ENCODE results near the gene LTBP2.

Gene LTBP2

GRCh38 chr14:74531006-74531405 is 81.0 kb downstream of the LTBP2 start:
- no peak for DNase-seq

DNA sequence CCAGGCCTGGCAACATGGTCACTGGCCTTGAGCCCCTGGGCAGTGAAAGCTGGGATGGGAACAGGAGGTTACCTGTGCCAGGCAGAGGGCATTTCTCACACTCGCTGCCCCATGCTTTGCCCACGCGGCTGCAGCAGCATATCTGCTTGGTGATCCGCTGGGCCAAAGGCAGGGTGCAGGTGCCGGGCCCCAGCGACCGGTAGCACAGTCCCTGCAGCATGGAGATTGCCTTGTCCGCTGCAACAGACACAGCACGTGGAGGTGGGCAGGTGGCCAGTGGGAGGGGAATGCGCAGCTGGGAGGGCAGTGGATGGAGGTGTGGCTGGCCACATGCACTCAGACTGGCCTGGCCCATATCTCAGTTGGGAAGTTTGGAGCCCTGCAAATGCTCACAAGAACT is 83.2 kb downstream of the LTBP2 start:
- no peak for DNase-seq

DNA sequence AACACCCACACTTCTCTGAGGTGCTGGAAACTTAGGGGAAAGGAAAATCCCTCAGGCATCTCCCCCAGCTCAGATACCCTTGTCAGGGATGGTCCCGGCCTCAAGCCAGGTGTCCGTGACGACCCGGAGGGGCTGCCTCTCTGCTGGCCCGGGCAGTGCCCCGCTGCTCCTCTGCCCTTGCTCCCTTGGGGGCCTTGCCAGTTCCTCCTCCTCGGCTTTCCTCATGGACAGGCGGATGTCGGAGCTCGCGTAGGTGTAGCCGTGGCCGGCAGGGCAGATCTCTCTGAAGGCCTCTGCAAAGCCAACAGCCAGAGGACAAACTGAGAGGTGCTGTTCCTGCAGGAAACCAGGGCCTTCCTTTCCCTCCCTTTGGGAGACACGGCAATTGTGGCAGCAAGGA is 83.6 kb downstream of the LTBP2 start:
- no peak for DNase-seq

- no peak for DNase-seq
These were observed 84.2 kb downstream of the LTBP2 start for GRCh38 chr14:74527736-74528280.

DNA sequence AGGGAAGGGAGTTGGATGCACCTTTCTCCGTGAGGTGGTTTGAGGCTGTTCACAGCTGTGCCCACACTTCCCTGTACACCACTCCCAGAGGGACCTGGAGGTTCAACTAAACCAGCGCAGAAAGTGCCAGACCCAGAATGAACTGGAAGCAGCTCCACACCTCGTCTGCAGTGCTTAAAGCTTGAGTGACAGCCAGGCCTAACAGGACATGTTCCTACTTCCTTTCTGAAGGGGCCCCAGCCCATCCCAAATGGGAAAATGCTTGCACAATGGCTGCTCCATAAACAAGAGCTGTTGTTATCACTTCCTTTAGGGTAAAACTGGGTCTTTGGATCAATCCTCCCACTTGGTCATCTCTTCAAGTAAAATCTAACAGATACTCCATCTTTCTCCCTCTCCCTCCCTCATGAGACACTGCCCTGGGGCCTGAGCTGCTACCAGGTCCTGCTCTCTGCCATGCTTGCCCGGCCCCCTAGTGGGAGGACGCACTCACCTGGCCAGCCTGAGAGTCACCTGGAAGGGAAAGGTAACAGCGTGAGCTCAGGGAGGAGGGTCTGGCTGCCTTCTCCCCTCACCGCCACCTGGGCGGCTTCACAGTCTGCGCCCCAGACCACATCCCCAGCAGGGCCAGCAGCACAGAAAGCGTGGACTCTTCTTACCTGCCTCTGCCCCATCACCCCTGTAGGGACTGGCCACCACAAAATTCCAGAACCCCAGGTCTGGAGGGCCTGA is 85.0 kb downstream of the LTBP2 start:
- DNase-seq = no peak

- no peak for DNase-seq
These were observed 86.6 kb downstream of the LTBP2 start for GRCh38 chr14:74525361-74525851.

- no peak for DNase-seq
These were observed 87.3 kb downstream of the LTBP2 start for GRCh38 chr14:74524812-74525135.

GRCh38 chr14:74524076-74524811 is 87.8 kb downstream of the LTBP2 start:
- no peak for DNase-seq

DNA sequence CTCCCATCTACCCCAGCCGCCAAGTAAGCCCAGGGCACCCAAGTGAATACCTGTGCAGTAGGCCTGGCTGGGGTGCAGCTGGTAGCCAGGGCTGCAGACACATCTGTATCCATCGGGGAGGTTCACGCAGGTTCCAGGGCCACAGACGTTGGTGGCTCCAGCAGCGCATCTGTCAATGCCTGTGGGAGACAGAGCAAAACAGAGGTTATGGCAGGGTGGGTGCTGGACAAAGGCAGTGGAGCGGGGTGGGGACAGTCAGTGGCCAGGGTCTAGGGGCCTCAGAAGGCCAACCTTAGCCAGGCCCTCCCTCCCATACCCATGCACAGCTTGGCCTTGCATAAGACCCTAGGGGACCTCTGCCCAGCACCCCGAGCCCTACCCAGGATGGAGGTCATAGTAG is 89.3 kb downstream of the LTBP2 start:
- DNase-seq = no peak

GRCh38 chr14:74521756-74522155 is 90.3 kb downstream of the LTBP2 start:
- DNase-seq = no peak

- DNase-seq = no peak
These were observed 92.5 kb downstream of the LTBP2 start for GRCh38 chr14:74519316-74520074.

- DNase-seq = no peak
These were observed 93.8 kb downstream of the LTBP2 start for GRCh38 chr14:74518221-74518620.

DNA sequence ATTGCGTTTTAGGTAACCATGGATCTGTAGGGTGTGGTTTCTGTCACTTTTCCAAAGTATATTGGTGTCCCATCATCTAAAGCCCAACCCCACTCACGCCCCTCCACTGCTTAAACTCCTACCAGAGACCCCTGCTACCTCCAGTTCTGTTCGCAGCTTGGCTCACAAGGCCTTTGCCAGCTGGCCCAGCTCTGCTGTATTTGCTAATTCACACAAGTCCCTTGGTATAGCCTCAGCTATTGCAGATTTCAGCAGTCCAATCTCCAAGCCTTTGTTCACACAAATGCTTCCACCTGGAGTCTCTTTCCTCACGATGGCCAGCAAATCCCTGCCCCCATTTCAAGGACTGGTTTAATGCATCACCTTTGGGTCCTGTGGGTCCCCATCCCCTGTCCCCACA is 94.3 kb downstream of the LTBP2 start:
- DNase-seq = no peak

GRCh38 chr14:74516451-74517160 is 95.4 kb downstream of the LTBP2 start:
- no peak for DNase-seq

DNA sequence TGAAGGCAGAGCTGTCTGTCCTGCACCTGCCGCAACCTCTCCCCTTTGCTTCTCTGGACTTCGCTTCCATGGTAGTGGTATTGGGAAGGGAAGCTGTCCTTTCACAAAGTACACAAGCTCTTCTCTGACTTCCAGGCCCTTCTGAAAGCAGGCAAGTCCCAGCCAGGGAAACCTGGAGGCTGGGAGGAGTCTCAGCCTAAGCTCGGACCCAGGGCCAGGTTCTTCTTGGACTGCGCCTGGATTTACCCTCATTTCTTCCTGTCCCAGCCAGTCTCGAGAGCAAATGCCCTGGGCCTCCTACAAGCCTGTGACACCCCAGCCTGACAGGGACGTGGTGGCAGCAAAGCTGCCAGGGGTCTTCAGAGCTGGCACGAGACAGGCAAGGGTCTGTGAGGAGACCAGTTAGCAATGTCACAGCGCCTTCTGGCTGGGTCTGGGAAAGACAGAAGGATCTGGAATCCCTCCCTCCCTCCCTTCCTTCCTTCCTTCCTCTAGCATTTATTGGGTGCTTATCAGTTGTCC is 96.1 kb downstream of the LTBP2 start:
- no peak for DNase-seq

- peak in 5 of 56 donors; percentile 7 to 19 (median 11) for DNase-seq
These were observed 97.5 kb downstream of the LTBP2 start for GRCh38 chr14:74514471-74514941.

DNA sequence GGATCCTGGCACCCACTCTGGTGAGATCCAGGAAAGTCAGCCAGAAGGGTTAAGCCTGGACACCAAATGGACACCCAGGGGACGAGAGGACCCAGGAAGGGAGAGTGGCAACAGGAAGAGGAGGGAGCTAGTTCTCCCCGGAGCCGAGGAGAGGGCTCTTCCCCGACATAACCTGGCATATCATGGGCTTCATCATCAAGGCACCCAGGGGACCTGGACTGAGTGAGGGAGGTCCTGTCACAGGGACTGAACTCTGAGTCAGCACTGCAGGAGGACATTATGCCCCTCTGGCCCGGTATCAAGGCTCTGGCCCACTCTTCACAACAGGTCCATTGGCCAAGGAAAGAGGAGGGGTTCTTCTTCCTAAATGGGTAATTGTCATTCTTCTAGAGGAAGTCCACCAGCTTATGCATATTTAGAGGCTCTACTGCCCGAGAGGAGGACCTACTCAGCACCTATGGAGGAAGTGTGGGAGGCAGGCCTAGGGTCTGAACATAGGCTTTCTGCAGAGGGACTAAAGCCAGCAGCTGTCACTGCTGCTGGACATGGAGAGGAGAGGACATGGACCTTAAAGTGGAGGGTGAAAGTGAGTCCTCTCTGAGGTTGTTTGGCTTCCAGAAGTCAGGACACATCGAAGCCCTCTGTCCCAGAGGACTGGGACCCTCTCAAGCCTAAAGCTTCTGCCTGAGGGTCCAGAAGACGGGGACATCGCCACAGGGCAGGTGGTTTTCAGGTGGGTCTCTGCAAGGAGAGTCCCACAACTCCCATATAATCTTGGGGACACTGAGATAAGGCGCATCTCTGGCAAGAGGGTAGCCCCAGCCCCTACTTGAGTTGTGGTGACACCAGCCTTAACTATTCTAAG is 99.8 kb downstream of the LTBP2 start:
- DNase-seq = no peak

- no peak for DNase-seq
These were observed 101.1 kb downstream of the LTBP2 start for GRCh38 chr14:74510959-74511409.

DNA sequence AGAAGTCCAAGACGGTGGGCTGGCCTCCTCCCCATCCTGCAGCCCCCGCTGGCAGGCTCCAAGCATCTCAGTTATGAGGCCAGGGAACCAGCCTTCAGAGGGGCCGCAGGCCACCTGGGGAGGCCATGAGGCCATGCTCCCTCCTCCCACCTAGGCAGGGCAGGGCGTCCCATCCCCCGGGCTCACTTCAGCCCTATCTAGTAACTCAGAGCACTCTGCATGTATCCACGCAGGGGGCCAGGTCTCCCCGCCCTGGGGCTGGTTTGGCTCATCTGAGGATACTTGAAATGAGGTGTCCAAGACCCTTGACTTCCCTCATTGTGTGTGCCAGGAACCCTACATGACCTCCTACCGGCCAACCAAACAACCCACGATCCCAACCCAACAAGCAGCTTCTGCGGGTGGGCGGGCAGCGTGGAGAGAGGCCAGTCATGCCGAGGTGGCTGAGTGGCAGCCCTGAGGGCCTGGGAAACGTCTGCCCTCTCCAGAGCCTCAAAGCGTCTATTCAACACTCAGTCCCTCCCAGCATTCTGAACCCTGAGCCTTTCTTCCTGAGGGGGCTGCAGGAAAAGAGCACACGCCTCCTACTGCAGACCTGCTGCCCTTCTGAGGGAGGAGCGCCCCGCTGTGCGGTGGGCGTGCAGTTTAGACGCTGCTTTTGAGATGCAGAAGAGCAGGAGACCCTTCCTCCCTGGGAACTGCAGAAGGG is 101.7 kb downstream of the LTBP2 start:
- no peak for DNase-seq

Measured in amygdala (tissue), 56 donors.